HepG2 (cell line): ENCODE data around the gene PDE4D. TPM values are rescaled to one million over a fixed set of nuclear protein-coding genes. Genes with fewer than 3 reads are reported as not detected.

Experiments
- ARNTL ChIP-seq: sonication (generic); formaldehyde crosslinking; IDR thresholded peaks from 2 replicates; pipeline ENCODE4 v1.4.0; 2020; ENCODE audit warnings: mild to moderate bottlenecking, missing genetic modification reagents
- FOXM1 ChIP-seq: sonication (generic); formaldehyde crosslinking; IDR thresholded peaks from 2 replicates; pipeline ENCODE4 v1.5.0; 2020; ENCODE audit warnings: missing genetic modification reagents
- HDAC1 ChIP-seq: sonication (generic); formaldehyde crosslinking; IDR thresholded peaks from 2 replicates; pipeline ENCODE4 v1.5.1; 2020; ENCODE audit warnings: mild to moderate bottlenecking, missing genetic modification reagents
- JUND ChIP-seq: sonication (generic); formaldehyde crosslinking; IDR thresholded peaks from 2 replicates; pipeline ENCODE4 v1.8.0; 2022; ENCODE audit warnings: mild to moderate bottlenecking, missing genetic modification reagents
- ZFP36L2 ChIP-seq: sonication (generic); formaldehyde crosslinking; IDR thresholded peaks from 2 replicates; pipeline ENCODE4 v1.4.0; 2020; ENCODE audit warnings: missing genetic modification reagents
- ZMYM4 ChIP-seq: sonication (generic); formaldehyde crosslinking; IDR thresholded peaks from 2 replicates; pipeline ENCODE4 v1.8.1; 2023; ENCODE audit warnings: mild to moderate bottlenecking, missing genetic modification reagents
- ZNF501 ChIP-seq: sonication (generic); formaldehyde crosslinking; IDR thresholded peaks from 2 replicates; pipeline ENCODE4 v1.5.1; 2020; ENCODE audit warnings: mild to moderate bottlenecking, moderate library complexity, missing genetic modification reagents
- ZNF550 ChIP-seq: sonication (generic); formaldehyde crosslinking; IDR thresholded peaks from 2 replicates; pipeline ENCODE4 v1.4.0; 2020; ENCODE audit warnings: mild to moderate bottlenecking, missing genetic modification reagents, borderline replicate concordance
- ZNF563 ChIP-seq: sonication (generic); formaldehyde crosslinking; IDR thresholded peaks from 2 replicates; pipeline ENCODE4 v1.8.0; 2022; ENCODE audit warnings: mild to moderate bottlenecking, moderate library complexity, missing genetic modification reagents
- ZNF761 ChIP-seq: sonication (generic); formaldehyde crosslinking; conservative IDR thresholded peaks from 2 replicates; pipeline ENCODE4 v1.4.0; 2020; ENCODE audit warnings: mild to moderate bottlenecking, missing genetic modification reagents
- ZNF773 ChIP-seq: sonication (generic); formaldehyde crosslinking; IDR thresholded peaks from 2 replicates; pipeline ENCODE4 v1.4.0; 2020; ENCODE audit warnings: missing genetic modification reagents, borderline replicate concordance
- polyA plus RNA-seq, 8 experiments: library from polyadenylated mRNA; depleted of rRNA in 3 of 8; stranded (reverse) in 7 of 8; unstranded in 1 of 8; fragments of >200 nt; fragmentation: Illumina TruSeq in 4 of 8; extraction: Trizol in 4 of 8; gene quantifications; 2 replicates each; pipeline versions ENCODE4 v1.2.1 to v1.2.3, GENCODE V29; 2011 to 2016; ENCODE audit warnings: low read depth in 4 of 8, missing spikeins in 1 of 8, mixed read lengths in 1 of 8; ENCODE audit not compliant: insufficient read depth in 1 of 8
- total RNA-seq, 5 experiments: library from RNA; depleted of rRNA; stranded (reverse); fragments of >200 nt; fragmentation: Illumina TruSeq; extraction: Trizol; gene quantifications; 2 replicates each; pipeline ENCODE4 v1.2.3, GENCODE V29; 2016; ENCODE audit warnings: low read depth in 1 of 5
- TF ChIP-seq, protein P1 (sequence below): fragments of 450-650 bp; IDR thresholded peaks from 2 replicates; pipeline ENCODE4 v1.6.1; 2017; ENCODE audit warnings: mild to moderate bottlenecking
- TF ChIP-seq, protein P2 (sequence below): sonication (generic); formaldehyde crosslinking; conservative IDR thresholded peaks from 2 replicates; pipeline ENCODE4 v1.8.1; 2023; ENCODE audit warnings: missing genetic modification reagents
- TF ChIP-seq, protein P3 (sequence below): sonication (generic); formaldehyde crosslinking; IDR thresholded peaks from 2 replicates; pipeline ENCODE4 v1.8.0; 2022; ENCODE audit warnings: missing genetic modification reagents, mild to moderate bottlenecking, moderate library complexity, borderline replicate concordance
- TF ChIP-seq, protein P4 (sequence below): IDR thresholded peaks from 2 replicates; pipeline ENCODE4 v1.6.1; 2016; ENCODE audit warnings: low read depth, missing genetic modification reagents, missing compliant biosample characterization

Gene PDE4D
- total and polyA plus RNA-seq, 2 of the 13 experiments (the other 11 are each of a cell fraction or from before 2014, with no cell fraction given) = 7.0 to 12.2 TPM

DNA sequence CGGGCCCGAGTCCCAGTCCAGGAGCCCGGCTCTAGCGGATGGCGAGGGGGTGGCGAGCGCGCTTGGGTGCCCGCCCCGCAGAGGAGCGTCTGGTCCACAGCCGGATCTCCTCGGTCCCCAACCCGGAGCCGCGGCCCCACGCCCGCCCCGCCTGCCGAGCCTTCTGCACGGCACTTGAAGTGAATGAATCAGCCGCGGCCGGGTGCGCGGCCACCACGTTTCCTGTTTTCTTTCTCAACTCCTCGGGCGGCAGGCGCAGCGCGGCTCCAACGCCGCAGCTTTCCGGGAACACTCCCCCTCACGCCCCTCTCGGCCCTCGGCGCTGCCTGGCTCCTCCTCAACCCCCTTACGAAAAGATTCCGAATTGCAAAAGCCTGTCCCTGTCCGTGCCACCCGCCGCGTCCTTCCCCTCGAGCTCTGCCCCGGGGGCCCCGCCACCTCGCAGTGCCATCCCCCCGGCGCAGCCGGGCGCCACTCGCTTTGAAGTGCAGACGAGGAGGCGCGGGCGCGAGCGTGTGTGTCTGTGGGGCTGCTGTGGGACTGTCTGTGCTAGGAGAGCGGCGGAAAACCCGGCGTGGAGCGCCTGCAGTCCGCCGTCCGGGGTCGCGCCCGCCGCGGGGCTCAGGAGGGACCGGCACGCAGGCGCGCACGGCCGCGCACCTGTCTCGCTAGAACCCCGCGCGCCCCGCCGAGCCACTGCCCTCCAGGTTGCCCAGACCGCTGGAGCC lies 854.1 kb downstream of the PDE4D start (continued):
- TF ChIP-seq, protein P1, sequence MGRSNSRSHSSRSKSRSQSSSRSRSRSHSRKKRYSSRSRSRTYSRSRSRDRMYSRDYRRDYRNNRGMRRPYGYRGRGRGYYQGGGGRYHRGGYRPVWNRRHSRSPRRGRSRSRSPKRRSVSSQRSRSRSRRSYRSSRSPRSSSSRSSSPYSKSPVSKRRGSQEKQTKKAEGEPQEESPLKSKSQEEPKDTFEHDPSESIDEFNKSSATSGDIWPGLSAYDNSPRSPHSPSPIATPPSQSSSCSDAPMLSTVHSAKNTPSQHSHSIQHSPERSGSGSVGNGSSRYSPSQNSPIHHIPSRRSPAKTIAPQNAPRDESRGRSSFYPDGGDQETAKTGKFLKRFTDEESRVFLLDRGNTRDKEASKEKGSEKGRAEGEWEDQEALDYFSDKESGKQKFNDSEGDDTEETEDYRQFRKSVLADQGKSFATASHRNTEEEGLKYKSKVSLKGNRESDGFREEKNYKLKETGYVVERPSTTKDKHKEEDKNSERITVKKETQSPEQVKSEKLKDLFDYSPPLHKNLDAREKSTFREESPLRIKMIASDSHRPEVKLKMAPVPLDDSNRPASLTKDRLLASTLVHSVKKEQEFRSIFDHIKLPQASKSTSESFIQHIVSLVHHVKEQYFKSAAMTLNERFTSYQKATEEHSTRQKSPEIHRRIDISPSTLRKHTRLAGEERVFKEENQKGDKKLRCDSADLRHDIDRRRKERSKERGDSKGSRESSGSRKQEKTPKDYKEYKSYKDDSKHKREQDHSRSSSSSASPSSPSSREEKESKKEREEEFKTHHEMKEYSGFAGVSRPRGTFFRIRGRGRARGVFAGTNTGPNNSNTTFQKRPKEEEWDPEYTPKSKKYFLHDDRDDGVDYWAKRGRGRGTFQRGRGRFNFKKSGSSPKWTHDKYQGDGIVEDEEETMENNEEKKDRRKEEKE = no peak
- no peak; the same call in 1 of the 2 replicates for TF ChIP-seq ZNF761
- 0 out of 2 replicates have a peak, but pooled peaks have one; percentile 25 for TF ChIP-seq ZNF501
- TF ChIP-seq, protein P2, sequence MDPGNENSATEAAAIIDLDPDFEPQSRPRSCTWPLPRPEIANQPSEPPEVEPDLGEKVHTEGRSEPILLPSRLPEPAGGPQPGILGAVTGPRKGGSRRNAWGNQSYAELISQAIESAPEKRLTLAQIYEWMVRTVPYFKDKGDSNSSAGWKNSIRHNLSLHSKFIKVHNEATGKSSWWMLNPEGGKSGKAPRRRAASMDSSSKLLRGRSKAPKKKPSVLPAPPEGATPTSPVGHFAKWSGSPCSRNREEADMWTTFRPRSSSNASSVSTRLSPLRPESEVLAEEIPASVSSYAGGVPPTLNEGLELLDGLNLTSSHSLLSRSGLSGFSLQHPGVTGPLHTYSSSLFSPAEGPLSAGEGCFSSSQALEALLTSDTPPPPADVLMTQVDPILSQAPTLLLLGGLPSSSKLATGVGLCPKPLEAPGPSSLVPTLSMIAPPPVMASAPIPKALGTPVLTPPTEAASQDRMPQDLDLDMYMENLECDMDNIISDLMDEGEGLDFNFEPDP (CRISPR knock-in tag) = no peak
- TF ChIP-seq JUND (CRISPR knock-in tag) = no peak
- no peak for TF ChIP-seq FOXM1 (CRISPR knock-in tag)
- TF ChIP-seq ZNF773 (CRISPR knock-in tag) = no peak
- TF ChIP-seq ARNTL (CRISPR knock-in tag) = no peak
- no peak for TF ChIP-seq ZNF550 (CRISPR knock-in tag)
- TF ChIP-seq, protein P3, sequence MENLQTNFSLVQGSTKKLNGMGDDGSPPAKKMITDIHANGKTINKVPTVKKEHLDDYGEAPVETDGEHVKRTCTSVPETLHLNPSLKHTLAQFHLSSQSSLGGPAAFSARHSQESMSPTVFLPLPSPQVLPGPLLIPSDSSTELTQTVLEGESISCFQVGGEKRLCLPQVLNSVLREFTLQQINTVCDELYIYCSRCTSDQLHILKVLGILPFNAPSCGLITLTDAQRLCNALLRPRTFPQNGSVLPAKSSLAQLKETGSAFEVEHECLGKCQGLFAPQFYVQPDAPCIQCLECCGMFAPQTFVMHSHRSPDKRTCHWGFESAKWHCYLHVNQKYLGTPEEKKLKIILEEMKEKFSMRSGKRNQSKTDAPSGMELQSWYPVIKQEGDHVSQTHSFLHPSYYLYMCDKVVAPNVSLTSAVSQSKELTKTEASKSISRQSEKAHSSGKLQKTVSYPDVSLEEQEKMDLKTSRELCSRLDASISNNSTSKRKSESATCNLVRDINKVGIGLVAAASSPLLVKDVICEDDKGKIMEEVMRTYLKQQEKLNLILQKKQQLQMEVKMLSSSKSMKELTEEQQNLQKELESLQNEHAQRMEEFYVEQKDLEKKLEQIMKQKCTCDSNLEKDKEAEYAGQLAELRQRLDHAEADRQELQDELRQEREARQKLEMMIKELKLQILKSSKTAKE (CRISPR knock-in tag) = no peak
- TF ChIP-seq, protein P4, sequence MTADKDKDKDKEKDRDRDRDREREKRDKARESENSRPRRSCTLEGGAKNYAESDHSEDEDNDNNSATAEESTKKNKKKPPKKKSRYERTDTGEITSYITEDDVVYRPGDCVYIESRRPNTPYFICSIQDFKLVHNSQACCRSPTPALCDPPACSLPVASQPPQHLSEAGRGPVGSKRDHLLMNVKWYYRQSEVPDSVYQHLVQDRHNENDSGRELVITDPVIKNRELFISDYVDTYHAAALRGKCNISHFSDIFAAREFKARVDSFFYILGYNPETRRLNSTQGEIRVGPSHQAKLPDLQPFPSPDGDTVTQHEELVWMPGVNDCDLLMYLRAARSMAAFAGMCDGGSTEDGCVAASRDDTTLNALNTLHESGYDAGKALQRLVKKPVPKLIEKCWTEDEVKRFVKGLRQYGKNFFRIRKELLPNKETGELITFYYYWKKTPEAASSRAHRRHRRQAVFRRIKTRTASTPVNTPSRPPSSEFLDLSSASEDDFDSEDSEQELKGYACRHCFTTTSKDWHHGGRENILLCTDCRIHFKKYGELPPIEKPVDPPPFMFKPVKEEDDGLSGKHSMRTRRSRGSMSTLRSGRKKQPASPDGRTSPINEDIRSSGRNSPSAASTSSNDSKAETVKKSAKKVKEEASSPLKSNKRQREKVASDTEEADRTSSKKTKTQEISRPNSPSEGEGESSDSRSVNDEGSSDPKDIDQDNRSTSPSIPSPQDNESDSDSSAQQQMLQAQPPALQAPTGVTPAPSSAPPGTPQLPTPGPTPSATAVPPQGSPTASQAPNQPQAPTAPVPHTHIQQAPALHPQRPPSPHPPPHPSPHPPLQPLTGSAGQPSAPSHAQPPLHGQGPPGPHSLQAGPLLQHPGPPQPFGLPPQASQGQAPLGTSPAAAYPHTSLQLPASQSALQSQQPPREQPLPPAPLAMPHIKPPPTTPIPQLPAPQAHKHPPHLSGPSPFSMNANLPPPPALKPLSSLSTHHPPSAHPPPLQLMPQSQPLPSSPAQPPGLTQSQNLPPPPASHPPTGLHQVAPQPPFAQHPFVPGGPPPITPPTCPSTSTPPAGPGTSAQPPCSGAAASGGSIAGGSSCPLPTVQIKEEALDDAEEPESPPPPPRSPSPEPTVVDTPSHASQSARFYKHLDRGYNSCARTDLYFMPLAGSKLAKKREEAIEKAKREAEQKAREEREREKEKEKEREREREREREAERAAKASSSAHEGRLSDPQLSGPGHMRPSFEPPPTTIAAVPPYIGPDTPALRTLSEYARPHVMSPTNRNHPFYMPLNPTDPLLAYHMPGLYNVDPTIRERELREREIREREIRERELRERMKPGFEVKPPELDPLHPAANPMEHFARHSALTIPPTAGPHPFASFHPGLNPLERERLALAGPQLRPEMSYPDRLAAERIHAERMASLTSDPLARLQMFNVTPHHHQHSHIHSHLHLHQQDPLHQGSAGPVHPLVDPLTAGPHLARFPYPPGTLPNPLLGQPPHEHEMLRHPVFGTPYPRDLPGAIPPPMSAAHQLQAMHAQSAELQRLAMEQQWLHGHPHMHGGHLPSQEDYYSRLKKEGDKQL (CRISPR knock-in tag) = 0 out of 2 replicates have a peak, but pooled peaks have one; percentile 20
- TF ChIP-seq ZFP36L2 (CRISPR knock-in tag) = no peak
- TF ChIP-seq ZNF563 (CRISPR knock-in tag) = peak; percentile 67
- peak; percentile 47 for TF ChIP-seq HDAC1 (CRISPR knock-in tag)
- peak; percentile 40; the same call in 1 of the 2 replicates for TF ChIP-seq ZMYM4 (CRISPR knock-in tag)
